Muscle layer of colon (tissue), 2 donors: ENCODE data around the gene DOLPP1.
"Not testable (repeated sequence)": the region's sequence is repeated elsewhere in the genome, so short reads cannot be mapped to it uniquely, and the experiment has no call there.

Source experiments
- H3K27ac ChIP-seq: one replicate; pipeline ENCODE4 v1.7.0; 2013; ENCODE audit warnings: low read depth, mild to moderate bottlenecking, low read length, moderate library complexity
- H3K27me3 ChIP-seq, 2 donors: one replicate each; pipeline ENCODE4 v1.7.0; 2013; ENCODE audit warnings: low read length in 2 of 2, mild to moderate bottlenecking in 2 of 2; ENCODE audit not compliant: insufficient read depth in 2 of 2, control insufficient read depth in 1 of 2
- H3K36me3 ChIP-seq: one replicate; pipeline ENCODE4 v1.7.0; 2013; ENCODE audit warnings: mild to moderate bottlenecking, low read length; ENCODE audit not compliant: insufficient read depth
- H3K4me1 ChIP-seq: one replicate; pipeline ENCODE4 v1.7.0; 2013; ENCODE audit warnings: mild to moderate bottlenecking, low read length; ENCODE audit not compliant: insufficient read depth
- H3K4me3 ChIP-seq, 2 donors: one replicate each; pipeline ENCODE4 v1.7.0; 2013; ENCODE audit warnings: low read length in 2 of 2, low read depth in 1 of 2, mild to moderate bottlenecking in 1 of 2, moderate library complexity in 1 of 2
- H3K9ac ChIP-seq: one replicate; pipeline ENCODE4 v1.7.0; 2013; ENCODE audit warnings: low read length
- H3K9me3 ChIP-seq: one replicate; pipeline ENCODE4 v1.7.0; 2013; ENCODE audit warnings: mild to moderate bottlenecking, low read length
- donor health status: abdominal sarcoma.
- donor health status: Adenocarcinoma of cecum.

The DOLPP1 gene

GRCh38 chr9:129122133-129122532, 41.2 kb downstream of the DOLPP1 start:
- Histone ChIP-seq H3K4me1 (no peaks in the 10 kb centered on the region), H3K9ac (no peak overlapping the region), H3K36me3 (peaks cover 31% of the 10 kb centered on the region), H3K27ac (no peak overlapping the region), H3K9me3 (no peaks in the 10 kb centered on the region), H3K27me3 (no peaks in the 10 kb centered on the region), H3K4me3 (no peak overlapping the region)

GRCh38 chr9:129122976-129123375, 42.1 kb downstream of the DOLPP1 start:
- H3K36me3 ChIP-seq, result peaks cover 31% of the 10 kb centered on the region
- H3K4me1 ChIP-seq, H3K9ac ChIP-seq, H3K27ac ChIP-seq, H3K27me3 ChIP-seq, H3K9me3 ChIP-seq, H3K4me3 ChIP-seq: not testable (repeated sequence)

- H3K4me3 ChIP-seq, result no peak overlapping the region
- H3K9ac ChIP-seq, result no peak overlapping the region
- H3K9me3 ChIP-seq, result no peaks in the 10 kb centered on the region
- H3K4me1 ChIP-seq, result no peaks in the 10 kb centered on the region
- peaks cover 31% of the 10 kb centered on the region for H3K36me3 ChIP-seq
- H3K27ac ChIP-seq, result no peak overlapping the region
- H3K27me3 ChIP-seq, result no peaks in the 10 kb centered on the region
These were observed 43.7 kb downstream of the DOLPP1 start for GRCh38 chr9:129124506-129125069.

GRCh38 chr9:129125478-129125877, 44.6 kb downstream of the DOLPP1 start:
- Histone ChIP-seq H3K27ac (no peak overlapping the region), H3K9me3 (no peaks in the 10 kb centered on the region), H3K27me3 (no peaks in the 10 kb centered on the region), H3K36me3 (peaks cover 36% of the 10 kb centered on the region), H3K4me3 (no peak overlapping the region), H3K9ac (no peak overlapping the region), H3K4me1 (no peaks in the 10 kb centered on the region)

- Histone ChIP-seq H3K27ac (no peak overlapping the region), H3K9me3 (no peaks in the 10 kb centered on the region), H3K9ac (no peak overlapping the region), H3K4me3 (no peak overlapping the region), H3K27me3 (no peaks in the 10 kb centered on the region), H3K36me3 (peaks cover 26% of the 10 kb centered on the region), H3K4me1 (no peaks in the 10 kb centered on the region)
These were observed 46.1 kb downstream of the DOLPP1 start for GRCh38 chr9:129126749-129127618.

GRCh38 chr9:129128689-129129088, 47.8 kb downstream of the DOLPP1 start:
- Histone ChIP-seq H3K27ac (no peak overlapping the region), H3K27me3 (no peaks in the 10 kb centered on the region), H3K9me3 (no peaks in the 10 kb centered on the region), H3K9ac (no peak overlapping the region), H3K36me3 (peaks cover 25% of the 10 kb centered on the region), H3K4me3 (no peak overlapping the region), H3K4me1 (no peaks in the 10 kb centered on the region)

- not testable (repeated sequence) for H3K27ac ChIP-seq, H3K4me1 ChIP-seq, H3K9me3 ChIP-seq, H3K9ac ChIP-seq, H3K27me3 ChIP-seq, H3K4me3 ChIP-seq
- peaks cover 35% of the 10 kb centered on the region for H3K36me3 ChIP-seq
These were observed 49.4 kb downstream of the DOLPP1 start for GRCh38 chr9:129130271-129130670.

GRCh38 chr9:129130791-129131190, 49.9 kb downstream of the DOLPP1 start:
- Histone ChIP-seq H3K27me3 (no peaks in the 10 kb centered on the region), H3K36me3 (peaks cover 39% of the 10 kb centered on the region), H3K4me3 (no peak overlapping the region), H3K9me3 (no peaks in the 10 kb centered on the region), H3K4me1 (no peaks in the 10 kb centered on the region), H3K27ac (no peak overlapping the region), H3K9ac (no peak overlapping the region)

GRCh38 chr9:129131300-129132145, 50.6 kb downstream of the DOLPP1 start:
- Histone ChIP-seq H3K9me3 (no peaks in the 10 kb centered on the region), H3K4me3 (no peak overlapping the region), H3K9ac (no peak overlapping the region), H3K36me3 (peaks cover 43% of the 10 kb centered on the region), H3K4me1 (no peaks in the 10 kb centered on the region), H3K27me3 (no peaks in the 10 kb centered on the region), H3K27ac (no peak overlapping the region)

GRCh38 chr9:129133082-129133481, 52.2 kb downstream of the DOLPP1 start:
- H3K27ac ChIP-seq, result no peak overlapping the region
- H3K9ac ChIP-seq, result no peak overlapping the region
- H3K36me3 ChIP-seq, result peaks cover 49% of the 10 kb centered on the region
- peaks cover 7% of the 10 kb centered on the region for H3K4me1 ChIP-seq
- no peaks in the 10 kb centered on the region for H3K27me3 ChIP-seq
- no peaks in the 10 kb centered on the region for H3K9me3 ChIP-seq
- H3K4me3 ChIP-seq, result no peak overlapping the region

GRCh38 chr9:129135476-129135875, 54.6 kb downstream of the DOLPP1 start:
- Histone ChIP-seq H3K9me3 (no peaks in the 10 kb centered on the region), H3K4me1 (peaks cover 24% of the 10 kb centered on the region), H3K9ac (no peak overlapping the region), H3K36me3 (peaks cover 43% of the 10 kb centered on the region), H3K4me3 (no peak overlapping the region), H3K27ac (no peak overlapping the region), H3K27me3 (no peaks in the 10 kb centered on the region)
